SK-N-SH treated with all-trans-retinoic acid at 6 μM for 48 hours (cell line): ENCODE measurements around the gene HSD11B2.

Source experiments
- ARNTL ChIP-seq: fragments of 450-650 bp; formaldehyde crosslinking; IDR thresholded peaks from 2 replicates; pipeline ENCODE4 v1.5.0; 2020; ENCODE audit warnings: low read depth, mild to moderate bottlenecking, moderate library complexity, borderline replicate concordance
- CREB5 ChIP-seq: fragments of 250-450 bp; sonication (Bioruptor Pico); IDR thresholded peaks from 2 replicates; pipeline ENCODE4 v1.5.1; 2020; ENCODE audit warnings: low read depth, mild to moderate bottlenecking, moderate library complexity
- ESRRG ChIP-seq: fragments of 250-450 bp; sonication (Bioruptor Pico); IDR thresholded peaks from 2 replicates; pipeline ENCODE4 v1.6.1; 2021; ENCODE audit warnings: mild to moderate bottlenecking
- OSR1 ChIP-seq: fragments of 250-450 bp; sonication (Bioruptor Pico); IDR thresholded peaks from 2 replicates; pipeline ENCODE4 v1.8.0; 2022; ENCODE audit warnings: moderate library complexity, mild to moderate bottlenecking, inconsistent platforms
- SNAI2 ChIP-seq: fragments of 250-450 bp; sonication (Bioruptor Pico); IDR thresholded peaks from 2 replicates; pipeline ENCODE4 v1.5.0; 2020; ENCODE audit warnings: mild to moderate bottlenecking, moderate library complexity
- ZC3H10 ChIP-seq: fragments of 250-450 bp; sonication (Bioruptor Pico); IDR thresholded peaks from 2 replicates; pipeline ENCODE4 v1.5.1; 2021; ENCODE audit warnings: mild to moderate bottlenecking, moderate library complexity
- ZFP30 ChIP-seq: fragments of 450-650 bp; formaldehyde crosslinking; IDR thresholded peaks from 2 replicates; pipeline ENCODE4 v1.5.0; 2022; ENCODE audit warnings: mild to moderate bottlenecking, moderate library complexity
- TF ChIP-seq, protein P1 (sequence below): fragments of 250-450 bp; sonication (Bioruptor Pico); IDR thresholded peaks from 2 replicates; pipeline ENCODE4 v1.8.0; 2020; ENCODE audit warnings: mild to moderate bottlenecking, moderate library complexity, borderline replicate concordance

- no peak for TF ChIP-seq OSR1 (CRISPR knock-in tag)
- no peak for TF ChIP-seq ESRRG
- no peak for TF ChIP-seq ZC3H10
- TF ChIP-seq, protein P1, sequence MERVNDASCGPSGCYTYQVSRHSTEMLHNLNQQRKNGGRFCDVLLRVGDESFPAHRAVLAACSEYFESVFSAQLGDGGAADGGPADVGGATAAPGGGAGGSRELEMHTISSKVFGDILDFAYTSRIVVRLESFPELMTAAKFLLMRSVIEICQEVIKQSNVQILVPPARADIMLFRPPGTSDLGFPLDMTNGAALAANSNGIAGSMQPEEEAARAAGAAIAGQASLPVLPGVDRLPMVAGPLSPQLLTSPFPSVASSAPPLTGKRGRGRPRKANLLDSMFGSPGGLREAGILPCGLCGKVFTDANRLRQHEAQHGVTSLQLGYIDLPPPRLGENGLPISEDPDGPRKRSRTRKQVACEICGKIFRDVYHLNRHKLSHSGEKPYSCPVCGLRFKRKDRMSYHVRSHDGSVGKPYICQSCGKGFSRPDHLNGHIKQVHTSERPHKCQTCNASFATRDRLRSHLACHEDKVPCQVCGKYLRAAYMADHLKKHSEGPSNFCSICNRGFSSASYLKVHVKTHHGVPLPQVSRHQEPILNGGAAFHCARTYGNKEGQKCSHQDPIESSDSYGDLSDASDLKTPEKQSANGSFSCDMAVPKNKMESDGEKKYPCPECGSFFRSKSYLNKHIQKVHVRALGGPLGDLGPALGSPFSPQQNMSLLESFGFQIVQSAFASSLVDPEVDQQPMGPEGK (CRISPR knock-in tag), result no peak
- no peak for TF ChIP-seq ARNTL (CRISPR knock-in tag)
- no peak for TF ChIP-seq SNAI2 (CRISPR knock-in tag)
- TF ChIP-seq CREB5 (CRISPR knock-in tag), result no peak
- TF ChIP-seq ZFP30 (CRISPR knock-in tag), result no peak
Observed at GRCh38 chr16:67395105-67395457, 35.8 kb upstream of the HSD11B2 start.
